GM12878 (cell line): ENCODE results near the gene C1orf232. TPM values are rescaled to one million over a fixed set of nuclear protein-coding genes. Genes with fewer than 3 reads are reported as not detected.

Experiments
- ATAC-seq: fragments of 200-7000 bp; cut with Tn5 transposase; 3 replicates; pipeline ENCODE4 v1.9.1; 2020; ENCODE audit warnings: mild to moderate bottlenecking, moderate library complexity
- BruUV-seq: library from RNA; stranded (reverse); fragments of 400-500 nt; replicated peaks from 2 replicates; lab custom pipeline; 2021; lab: Mats Ljungman, UMichigan
- CTCF ChIA-PET: fragments of 300-600 bp; sonication (Branson Sonifier 250); formaldehyde crosslinking; extraction: SDS; loops from one replicate; lab custom pipeline; 2021; ENCODE audit warnings: inconsistent platforms; lab: Yijun Ruan, JAX
- POLR2A ChIA-PET: fragments of 350-600 bp; formaldehyde crosslinking; extraction: SDS; loops from one replicate; lab custom pipeline; 2021; ENCODE audit warnings: inconsistent platforms; lab: Charles Lee
- RAD21 ChIA-PET: fragments of 300-600 bp; sonication (Branson Sonifier 250); formaldehyde crosslinking; loops from one replicate; lab custom pipeline; 2023; ENCODE audit warnings: antibody characterized with exemption; ENCODE audit not compliant: unreplicated experiment; lab: Charles Lee
- SMC1A ChIA-PET: fragments of 300-600 bp; sonication (Branson Sonifier 250); formaldehyde crosslinking; loops from one replicate; lab custom pipeline; 2023; ENCODE audit not compliant: unreplicated experiment, uncharacterized antibody; lab: Charles Lee
- DNase-seq: peaks from one replicate; pipeline ENCODE4 v3.0.0-alpha.2; 2011; ENCODE audit warnings: low read depth, low spot score
- FAIRE-seq: peaks from 3 replicates; lab custom pipeline; 2011; peaks lifted over from hg19 to GRCh38; lab: Jason Lieb, UNC
- H2AFZ ChIP-seq: 2 replicates; pipeline ENCODE4 v1.6.0; 2011; ENCODE audit warnings: low read depth, low read length, control low read depth; ENCODE audit not compliant: control insufficient read depth
- H3K27ac ChIP-seq: 2 replicates; pipeline ENCODE4 v1.5.1; 2011; ENCODE audit warnings: control low read depth; ENCODE audit not compliant: control insufficient read depth, insufficient read depth
- H3K27me3 ChIP-seq, 2 experiments: replicated peaks in 1 of 2; 2 replicates each; pipeline versions ENCODE4 v1.6.0 to v1.6.1; 2011; ENCODE audit warnings: low read length in 1 of 2; ENCODE audit not compliant: control insufficient read depth in 2 of 2, insufficient read depth in 2 of 2
- H3K36me3 ChIP-seq, 2 experiments: 2 replicates each; pipeline ENCODE4 v1.5.1; 2011; ENCODE audit warnings: low read length in 1 of 2; ENCODE audit not compliant: control insufficient read depth in 2 of 2, insufficient read depth in 2 of 2
- H3K4me1 ChIP-seq: 2 replicates; pipeline ENCODE4 v1.6.1; 2011; ENCODE audit warnings: mild to moderate bottlenecking, low read length, moderate library complexity, mixed read lengths; ENCODE audit not compliant: control insufficient read depth, insufficient read depth
- H3K4me2 ChIP-seq: 2 replicates; pipeline ENCODE4 v1.6.0; 2011; ENCODE audit warnings: control low read depth; ENCODE audit not compliant: control insufficient read depth, insufficient read depth
- H3K4me3 ChIP-seq: fragments of 200-600 bp; sonication (generic); 2 replicates; pipeline ENCODE4 v1.5.1; 2016
- H3K79me2 ChIP-seq: 2 replicates; pipeline ENCODE4 v1.6.0; 2011; ENCODE audit warnings: low read length; ENCODE audit not compliant: control insufficient read depth, insufficient read depth
- H3K9ac ChIP-seq: 2 replicates; pipeline ENCODE4 v1.8.0; 2011; ENCODE audit warnings: low read length, control low read depth, mixed read lengths; ENCODE audit not compliant: control insufficient read depth, insufficient read depth
- H3K9me3 ChIP-seq: replicated peaks from 3 replicates; pipeline ENCODE4 v1.5.1; 2011; ENCODE audit warnings: mild to moderate bottlenecking, low read length; ENCODE audit not compliant: control insufficient read depth, insufficient read depth
- H4K20me1 ChIP-seq: 2 replicates; pipeline ENCODE4 v1.6.0; 2011; ENCODE audit not compliant: control insufficient read depth, insufficient read depth
- BHLHE40 ChIP-seq, 2 experiments: fragments of 450-650 bp in 1 of 2; IDR thresholded peaks; 2 replicates each; pipeline ENCODE4 v1.6.1; 2011 to 2017; ENCODE audit warnings: low read depth in 2 of 2, borderline replicate concordance in 1 of 2, improper control_type of control experiment in 1 of 2, low read length in 1 of 2, mild to moderate bottlenecking in 1 of 2
- CTCF ChIP-seq, 3 experiments: IDR thresholded peaks in 2 of 3; conservative IDR thresholded peaks in 1 of 3; 2 replicates each; pipeline ENCODE4 v1.5.1; 2011; ENCODE audit warnings: low read depth in 3 of 3, low read length in 3 of 3, mild to moderate bottlenecking in 3 of 3, control low read depth in 2 of 3, moderate library complexity in 2 of 3, inconsistent platforms in 1 of 3, mixed read lengths in 1 of 3; ENCODE audit not compliant: control insufficient read depth in 2 of 3, insufficient read depth in 1 of 3; ENCODE audit errors: extremely low read depth in 1 of 3
- IRF5 ChIP-seq: fragments of 450-650 bp; IDR thresholded peaks from 2 replicates; pipeline ENCODE4 v1.6.1; 2017; ENCODE audit warnings: borderline replicate concordance
- NFIC ChIP-seq: IDR thresholded peaks from 2 replicates; pipeline ENCODE4 v1.6.1; 2012; ENCODE audit warnings: low read depth, mild to moderate bottlenecking, inconsistent platforms, low read length, moderate library complexity
- NR2C1 ChIP-seq: fragments of 450-650 bp; IDR thresholded peaks from 2 replicates; pipeline ENCODE4 v1.6.1; 2017; ENCODE audit warnings: antibody characterized with exemption, mild to moderate bottlenecking, moderate library complexity
- POLR2AphosphoS5 ChIP-seq: IDR thresholded peaks from 2 replicates; pipeline ENCODE4 v1.6.1; 2011; ENCODE audit warnings: mild to moderate bottlenecking, low read length, inconsistent platforms
- POU2F2 ChIP-seq: IDR thresholded peaks from 3 replicates; pipeline ENCODE4 v1.6.1; 2011; ENCODE audit warnings: low read depth, mild to moderate bottlenecking, low read length, borderline replicate concordance
- SMAD1 ChIP-seq: fragments of 450-650 bp; IDR thresholded peaks from 2 replicates; pipeline ENCODE4 v1.6.1; 2018; ENCODE audit warnings: mild to moderate bottlenecking, low read depth; ENCODE audit not compliant: partially characterized antibody
- SP1 ChIP-seq: IDR thresholded peaks from one replicate; pipeline ENCODE4 v1.6.1; 2011; ENCODE audit warnings: low read depth, low read length
- USF1 ChIP-seq: IDR thresholded peaks from 2 replicates; pipeline ENCODE4 v1.6.1; 2011; ENCODE audit warnings: borderline replicate concordance, low read depth, mild to moderate bottlenecking, moderate library complexity, mixed read lengths, low read length; ENCODE audit not compliant: insufficient read depth; ENCODE audit errors: extremely low read length
- ZBTB4 ChIP-seq: fragments of 450-650 bp; formaldehyde crosslinking; IDR thresholded peaks from 2 replicates; pipeline ENCODE4 v1.4.0; 2022; ENCODE audit warnings: mild to moderate bottlenecking, moderate library complexity
- WGBS: methylation state at CpG from one replicate; pipeline ENCODE4 v1.1.6; 2016; ENCODE audit warnings: low lambda C conversion rate; ENCODE audit not compliant: insufficient replicate concordance, insufficient coverage; ENCODE audit errors: missing lambda C conversion rate; 5-methylcytosine and 5-hydroxymethylcytosine counted together
- in situ Hi-C: fragments of 300-500 bp; cut with MboI; formaldehyde crosslinking; loops from 9 replicates; pipeline ENCODE4 v1.14.3; 2018; ENCODE audit warnings: mixed read lengths
- intact Hi-C: fragments of 100-400 bp; cut with micrococcal nuclease; formaldehyde crosslinking; loops from one replicate; pipeline ENCODE4 v1.14.2; 2022; ENCODE audit not compliant: unreplicated experiment
- polyA plus RNA-seq, 11 experiments: library from polyadenylated mRNA; depleted of rRNA in 4 of 11; unstranded in 6 of 11; stranded (reverse) in 5 of 11; fragments of >200 nt; fragmentation: Nextera tagmentation in 4 of 11; fragmentation: Illumina TruSeq in 1 of 11; extraction: Ambion mirVana in 4 of 11; extraction: Trizol in 1 of 11; gene quantifications; 1 replicate in 1 of 11; 2 replicates in 10 of 11; pipeline versions ENCODE4 v1.2.1 to v1.2.3, GENCODE V29; 2011 to 2016; ENCODE audit warnings: inconsistent platforms in 2 of 11, missing spikeins in 2 of 11, low read depth in 1 of 11
- total RNA-seq, 4 experiments: library from RNA; depleted of rRNA in 3 of 4; stranded (reverse); fragments of >200 nt in 3 of 4; fragmentation: Illumina TruSeq in 1 of 4; extraction: Trizol in 1 of 4; gene quantifications; 2 replicates each; pipeline versions ENCODE4 v1.2.1 to v1.2.3, GENCODE V29; 2013 to 2021

The C1orf232 gene
- total and polyA plus RNA-seq, 10 of the 15 experiments (the other 5 are each of a cell fraction or from before 2014, with no cell fraction given) = not detected

- TF ChIP-seq CTCF (IDR thresholded peaks at IDR 0.05 in 2 of 3, conservative IDR thresholded peaks at IDR 0.05 in 1 of 3; ENCODE audit: control insufficient read depth in 2 of 3, extremely low read depth in 1 of 3, insufficient read depth in 1 of 3, low read depth in 3 of 3, low read length in 3 of 3) (peak; percentile 23 to 45 (median 23); a peak in 4 of 6 replicates), SP1 (no peak), POU2F2 (no peak), POLR2AphosphoS5 (no peak), SMAD1 (no peak), USF1 (peak; percentile 57), BHLHE40 (IDR thresholded peaks at IDR 0.05; ENCODE audit: borderline replicate concordance in 1 of 2, low read depth in 2 of 2, low read length in 1 of 2) (no peak)
Observed at GRCh38 chr1:26164036-26164860, 4.5 kb downstream of the C1orf232 start (continued).

- H3K27ac ChIP-seq = no peak overlapping the region
- in situ Hi-C loops = no loop called here
- ChIA-PET RAD21 (no interaction called here), SMC1A (no interaction called here), CTCF (interaction anchor here (0.6 to 1.3 kb wide), 3 partner anchors 70 to 1471 kb away, joined by 3 to 4 read pairs (median 4); partner anchors contain the start of gene CEP85), POLR2A (no interaction called here)
- no peak for FAIRE-seq
- no peaks in the 10 kb centered on the region for H3K36me3 ChIP-seq
- no peaks in the 10 kb centered on the region for H4K20me1 ChIP-seq
- WGBS = 57% methylated on average over 9 of the region's 9 CpGs
- no peak for DNase-seq
- peaks cover 3 to 18% of the 10 kb centered on the region in 2 experiments for H3K27me3 ChIP-seq
- H3K9me3 ChIP-seq = no peaks in the 10 kb centered on the region; the same call in 2 of the 3 replicates
- H3K4me3 ChIP-seq = no peak overlapping the region
- ATAC-seq = no peak
- no peaks in the 10 kb centered on the region for H3K79me2 ChIP-seq
- H3K4me1 ChIP-seq = peaks cover 4% of the 10 kb centered on the region
- intact Hi-C loops = loop anchor here (5.0 to 10.0 kb wide), 2 partner anchors 56 to 231 kb away; no protein-coding TSS in a partner anchor
- no peak overlapping the region for H3K9ac ChIP-seq
- peak overlapping the region; percentile 84 for H3K4me2 ChIP-seq
- BruUV-seq = no TSS peak
- no peak overlapping the region for H2AFZ ChIP-seq
- no peak for TF ChIP-seq USF1
- TF ChIP-seq BHLHE40 (IDR thresholded peaks at IDR 0.05; ENCODE audit: borderline replicate concordance in 1 of 2, low read depth in 2 of 2, low read length in 1 of 2) = no peak
- no peak for TF ChIP-seq ZBTB4 (CRISPR knock-in tag)
- TF ChIP-seq NR2C1 = no peak
- no peak for TF ChIP-seq NFIC
- TF ChIP-seq IRF5 = no peak
Observed at GRCh38 chr1:26163684-26164035, 5.1 kb downstream of the C1orf232 start.
